Measurements from ENCODE around the gene KRT82. TPM values are rescaled to one million over a fixed set of nuclear protein-coding genes. Genes with fewer than 3 reads are reported as not detected.

Gene KRT82
- polyA plus RNA-seq, 1 of the 3 experiments (the other 2 are of a cell fraction): not detected

DNA sequence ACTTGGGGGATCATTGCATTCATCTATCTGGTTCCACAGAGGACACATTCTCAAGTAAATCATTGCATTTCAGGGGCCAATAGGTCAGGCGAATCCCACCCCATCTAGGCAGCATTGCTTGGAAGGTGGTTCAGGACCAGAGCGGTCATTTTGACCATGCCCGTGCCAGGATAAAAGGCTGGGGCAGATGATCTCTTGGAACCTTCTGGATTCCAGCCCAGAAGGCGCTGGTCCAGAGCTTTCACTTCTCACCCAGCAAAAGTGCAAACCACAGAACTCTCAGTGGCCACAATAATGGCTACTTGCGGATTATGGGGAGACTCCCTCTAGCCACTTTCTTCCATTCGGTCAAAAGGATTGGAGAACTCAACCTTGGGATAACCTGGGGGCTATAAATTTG, 38.3 kb downstream of the KRT82 start:
- ChIA-PET POLR2A (no interaction called here), CTCF (interaction anchor here (0.9 to 6.6 kb wide), 4 partner anchors 511 to 613 kb away, joined by 6 to 111 read pairs (median 21); no protein-coding TSS in a partner anchor)
- H3K27me3 ChIP-seq (ENCODE audit: insufficient read depth): peaks cover 66% of the 10 kb centered on the region
- H3K27ac ChIP-seq (ENCODE audit: low read depth in 2 of 2, low read length in 1 of 2): no peak overlapping the region
- no peaks in the 10 kb centered on the region for H4K20me1 ChIP-seq (ENCODE audit: insufficient read depth)
- H3F3A ChIP-seq (replicated peaks; ENCODE audit: insufficient read depth): no peaks in the 10 kb centered on the region
- H3K4me1 ChIP-seq (ENCODE audit: control insufficient read depth in 1 of 2, insufficient read depth in 2 of 2, low read depth in 1 of 2, low read length in 1 of 2): no peaks in the 10 kb centered on the region
- TF ChIP-seq RCOR1 (IDR thresholded peaks at IDR 0.05; ENCODE audit: low read length) (no peak), MXI1 (IDR thresholded peaks at IDR 0.05; ENCODE audit: low read depth, low read length) (no peak), POLR2AphosphoS5 (IDR thresholded peaks at IDR 0.05; ENCODE audit: low read depth, low read length) (no peak), EZH2phosphoT487 (IDR thresholded peaks at IDR 0.05; ENCODE audit: borderline replicate concordance, low read depth) (no peak), RFX5 (IDR thresholded peaks at IDR 0.05; ENCODE audit: low read length) (no peak), RXRA (IDR thresholded peaks at IDR 0.05; ENCODE audit: borderline replicate concordance, low read depth) (no peak), NFIC (IDR thresholded peaks at IDR 0.05; ENCODE audit: borderline replicate concordance) (no peak), GATA2 (CRISPR knock-in tag; IDR thresholded peaks at IDR 0.05) (no peak), CHD2 (IDR thresholded peaks at IDR 0.05; ENCODE audit: low read length, partially characterized antibody) (no peak), FOSL2 (IDR thresholded peaks at IDR 0.05; ENCODE audit: borderline replicate concordance, low read depth) (no peak)
- TF ChIP-seq, protein P1, sequence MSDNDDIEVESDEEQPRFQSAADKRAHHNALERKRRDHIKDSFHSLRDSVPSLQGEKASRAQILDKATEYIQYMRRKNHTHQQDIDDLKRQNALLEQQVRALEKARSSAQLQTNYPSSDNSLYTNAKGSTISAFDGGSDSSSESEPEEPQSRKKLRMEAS (IDR thresholded peaks at IDR 0.05; ENCODE audit: low read depth): no peak
- TF ChIP-seq, protein P2, sequence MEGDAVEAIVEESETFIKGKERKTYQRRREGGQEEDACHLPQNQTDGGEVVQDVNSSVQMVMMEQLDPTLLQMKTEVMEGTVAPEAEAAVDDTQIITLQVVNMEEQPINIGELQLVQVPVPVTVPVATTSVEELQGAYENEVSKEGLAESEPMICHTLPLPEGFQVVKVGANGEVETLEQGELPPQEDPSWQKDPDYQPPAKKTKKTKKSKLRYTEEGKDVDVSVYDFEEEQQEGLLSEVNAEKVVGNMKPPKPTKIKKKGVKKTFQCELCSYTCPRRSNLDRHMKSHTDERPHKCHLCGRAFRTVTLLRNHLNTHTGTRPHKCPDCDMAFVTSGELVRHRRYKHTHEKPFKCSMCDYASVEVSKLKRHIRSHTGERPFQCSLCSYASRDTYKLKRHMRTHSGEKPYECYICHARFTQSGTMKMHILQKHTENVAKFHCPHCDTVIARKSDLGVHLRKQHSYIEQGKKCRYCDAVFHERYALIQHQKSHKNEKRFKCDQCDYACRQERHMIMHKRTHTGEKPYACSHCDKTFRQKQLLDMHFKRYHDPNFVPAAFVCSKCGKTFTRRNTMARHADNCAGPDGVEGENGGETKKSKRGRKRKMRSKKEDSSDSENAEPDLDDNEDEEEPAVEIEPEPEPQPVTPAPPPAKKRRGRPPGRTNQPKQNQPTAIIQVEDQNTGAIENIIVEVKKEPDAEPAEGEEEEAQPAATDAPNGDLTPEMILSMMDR (IDR thresholded peaks at IDR 0.05): no peak
- no peak for DNase-seq
- 36% methylated on average over 6 of the region's 6 CpGs for WGBS (ENCODE audit: low lambda C conversion rate)
- no peaks in the 10 kb centered on the region for H3K9me2 ChIP-seq
- H3K9ac ChIP-seq: no peak overlapping the region
- no peaks in the 10 kb centered on the region for H3K9me3 ChIP-seq
- H3K4me3 ChIP-seq (ENCODE audit: low read depth in 2 of 2, low read length in 1 of 2): no peak overlapping the region
- no peaks in the 10 kb centered on the region for H3K79me2 ChIP-seq (ENCODE audit: insufficient read depth)
- no peak overlapping the region for H2AFZ ChIP-seq (ENCODE audit: low read depth)
- H3K36me3 ChIP-seq (replicated peaks in 1 of 2; ENCODE audit: control insufficient read depth in 1 of 2, insufficient read depth in 2 of 2, low read length in 1 of 2): no peaks in the 10 kb centered on the region
- no peak overlapping the region for H3K4me2 ChIP-seq

DNA sequence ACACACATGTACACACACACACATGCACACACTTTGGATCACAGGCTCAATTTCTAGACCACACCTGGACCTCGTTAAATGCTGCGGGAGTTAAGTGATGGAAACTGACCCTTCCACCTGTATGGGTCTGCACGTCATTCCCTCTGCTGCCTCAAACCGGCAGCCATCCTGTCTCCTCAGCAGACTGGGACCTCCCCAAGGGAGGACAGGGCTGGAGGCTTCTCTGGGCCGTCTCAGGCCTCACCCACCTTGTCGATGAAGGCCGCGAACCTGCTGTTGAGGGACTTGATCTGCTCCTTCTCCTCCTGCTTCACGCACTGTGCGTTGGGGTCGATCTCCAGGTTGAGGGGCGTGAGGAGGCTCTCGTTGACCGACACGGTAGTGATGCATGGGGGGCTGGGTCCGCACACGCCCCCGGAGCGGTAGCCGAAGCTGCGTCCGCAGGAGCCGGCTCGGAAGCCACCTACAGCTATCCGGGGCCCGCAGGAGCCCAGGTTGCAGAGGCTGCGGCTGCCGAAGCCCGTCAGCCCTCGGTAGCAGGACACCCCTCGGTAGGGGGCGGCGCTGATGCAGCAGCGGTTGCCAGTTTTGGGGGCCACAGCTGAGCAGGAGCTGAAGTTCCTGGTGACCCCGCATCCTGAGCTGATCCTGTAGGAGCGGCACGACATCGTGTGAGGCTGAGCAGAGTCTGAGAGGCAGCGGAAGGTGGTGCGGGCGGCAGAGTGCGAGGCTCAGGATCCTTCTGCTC, 39.2 kb downstream of the KRT82 start, which contains the start of gene KRT85:
Gene KRT85, minus strand, starts transcription at position 744 of the 748 bp plus-strand sequence. Its CDS starts 76 bp downstream, at position 668.
- CTCF ChIA-PET: interaction anchor here (0.9 to 6.4 kb wide), 3 partner anchors 513 to 614 kb away, joined by 6 to 34 read pairs (median 8); no protein-coding TSS in a partner anchor
- H3K27me3 ChIP-seq (ENCODE audit: insufficient read depth): peaks cover 66% of the 10 kb centered on the region

More for the DNA sequence above, 39.2 kb downstream of the KRT82 start, which contains the start of gene KRT85:
- POLR2A ChIA-PET: no interaction called here
- Histone ChIP-seq H3K27ac (ENCODE audit: low read depth in 2 of 2, low read length in 1 of 2) (no peak within 1 kb of the TSS), H3K36me3 (replicated peaks in 1 of 2; ENCODE audit: control insufficient read depth in 1 of 2, insufficient read depth in 2 of 2, low read length in 1 of 2) (no peaks in the 10 kb centered on the region), H3K9me2 (no peaks in the 10 kb centered on the region), H3K79me2 (ENCODE audit: insufficient read depth) (no peaks in the 10 kb centered on the region), H2AFZ (ENCODE audit: low read depth) (no peak within 1 kb of the TSS), H4K20me1 (ENCODE audit: insufficient read depth) (no peaks in the 10 kb centered on the region), H3K4me3 (ENCODE audit: low read depth in 2 of 2, low read length in 1 of 2) (no peak within 1 kb of the TSS), H3K4me2 (no peak within 1 kb of the TSS), H3K4me1 (ENCODE audit: control insufficient read depth in 1 of 2, insufficient read depth in 2 of 2, low read depth in 1 of 2, low read length in 1 of 2) (no peaks in the 10 kb centered on the region), H3K9ac (no peak within 1 kb of the TSS), H3K9me3 (no peaks in the 10 kb centered on the region), H3F3A (replicated peaks; ENCODE audit: insufficient read depth) (no peaks in the 10 kb centered on the region)
- TF ChIP-seq TCF12 (IDR thresholded peaks at IDR 0.05): no peak
- no peak for TF ChIP-seq RAD21 (IDR thresholded peaks at IDR 0.05; ENCODE audit: low read length)
- no peak for TF ChIP-seq NRF1 (IDR thresholded peaks at IDR 0.05; ENCODE audit: low read depth, low read length)
- no peak for TF ChIP-seq MEF2A (IDR thresholded peaks at IDR 0.05; ENCODE audit: borderline replicate concordance, low read depth)
- TF ChIP-seq, protein P3, sequence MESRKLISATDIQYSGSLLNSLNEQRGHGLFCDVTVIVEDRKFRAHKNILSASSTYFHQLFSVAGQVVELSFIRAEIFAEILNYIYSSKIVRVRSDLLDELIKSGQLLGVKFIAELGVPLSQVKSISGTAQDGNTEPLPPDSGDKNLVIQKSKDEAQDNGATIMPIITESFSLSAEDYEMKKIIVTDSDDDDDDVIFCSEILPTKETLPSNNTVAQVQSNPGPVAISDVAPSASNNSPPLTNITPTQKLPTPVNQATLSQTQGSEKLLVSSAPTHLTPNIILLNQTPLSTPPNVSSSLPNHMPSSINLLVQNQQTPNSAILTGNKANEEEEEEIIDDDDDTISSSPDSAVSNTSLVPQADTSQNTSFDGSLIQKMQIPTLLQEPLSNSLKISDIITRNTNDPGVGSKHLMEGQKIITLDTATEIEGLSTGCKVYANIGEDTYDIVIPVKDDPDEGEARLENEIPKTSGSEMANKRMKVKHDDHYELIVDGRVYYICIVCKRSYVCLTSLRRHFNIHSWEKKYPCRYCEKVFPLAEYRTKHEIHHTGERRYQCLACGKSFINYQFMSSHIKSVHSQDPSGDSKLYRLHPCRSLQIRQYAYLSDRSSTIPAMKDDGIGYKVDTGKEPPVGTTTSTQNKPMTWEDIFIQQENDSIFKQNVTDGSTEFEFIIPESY (IDR thresholded peaks at IDR 0.05; ENCODE audit: borderline replicate concordance, low read depth): no peak
- no peak for TF ChIP-seq YY1 (IDR thresholded peaks at IDR 0.05; ENCODE audit: low read depth)
- TF ChIP-seq GATA2 (CRISPR knock-in tag; IDR thresholded peaks at IDR 0.05): no peak
- no peak for TF ChIP-seq EZH2phosphoT487 (IDR thresholded peaks at IDR 0.05; ENCODE audit: borderline replicate concordance, low read depth)
- no peak for TF ChIP-seq FOXM1 (IDR thresholded peaks at IDR 0.05; ENCODE audit: low read depth)
- TF ChIP-seq TAF1 (IDR thresholded peaks at IDR 0.05; ENCODE audit: borderline replicate concordance, low read depth, low read length): no peak
- TF ChIP-seq JUND (IDR thresholded peaks at IDR 0.05): no peak
- TF ChIP-seq ELF1 (IDR thresholded peaks at IDR 0.05): no peak
- WGBS (ENCODE audit: low lambda C conversion rate): 67% methylated on average over 30 of the region's 42 CpGs
- DNase-seq: no peak

Measured in SK-N-SH (cell line).